ENCODE results near the gene HOXD8. TPM values are rescaled to one million over a fixed set of nuclear protein-coding genes. Genes with fewer than 3 reads are reported as not detected.

The HOXD8 gene
- total and polyA plus RNA-seq, 2 of the 8 experiments (the other 6 are each of a cell fraction or from before 2014, with no cell fraction given), result not detected

GRCh38 chr2:176099159-176099727 lies 30.3 kb upstream of the HOXD8 start:
- WGBS, 2 experiments (ENCODE audit: extremely low coverage in 1 of 2, insufficient coverage in 1 of 2, insufficient read length in 1 of 2, insufficient replicate concordance in 2 of 2, low coverage in 1 of 2, low lambda C conversion rate in 2 of 2, missing lambda C conversion rate in 1 of 2), result 6% methylated on average over 30 of the region's 30 CpGs; no CpG with 5 or more reads in 1 of the 2 experiments
- Histone ChIP-seq H3K4me1 (replicated peaks in 1 of 4; ENCODE audit: control insufficient read depth in 3 of 4, insufficient read depth in 4 of 4, low read length in 3 of 4) (peaks cover 0 to 25% (median 12%) of the 10 kb centered on the region in 4 experiments; a peak in 6 of 7 replicates), H4K91ac (replicated peaks; ENCODE audit: insufficient read length, low read length) (no peak overlapping the region), H3K14ac (ENCODE audit: insufficient read length) (no peak overlapping the region), H4K8ac (ENCODE audit: extremely low read depth, insufficient read depth, low read length) (peak overlapping the region; percentile 62; the same call in 1 of the 2 replicates), H3K4ac (replicated peaks; ENCODE audit: insufficient read length, low read depth, low read length) (no peak overlapping the region), H3K27ac (ENCODE audit: low read depth, low read length) (no peak overlapping the region), H2BK5ac (ENCODE audit: low read depth, low read length) (no peak overlapping the region), H3K27me3 (replicated peaks in 1 of 4; ENCODE audit: control insufficient read depth in 3 of 4, extremely low read depth in 1 of 4, insufficient read depth in 3 of 4, low read length in 3 of 4) (peaks cover 79 to 99% (median 94%) of the 10 kb centered on the region in 4 experiments), H3K36me3 (ENCODE audit: control insufficient read depth in 2 of 4, insufficient read depth in 4 of 4, low read length in 3 of 4) (no peaks in the 10 kb centered on the region; a peak in 1 of 8 replicates), H3K9ac (replicated peaks in 1 of 4; ENCODE audit: extremely low read depth in 1 of 4, low read depth in 3 of 4, low read length in 3 of 4) (no peak overlapping the region), H3K79me2 (ENCODE audit: control insufficient read depth in 1 of 2, insufficient read depth in 2 of 2, low read length in 2 of 2) (no peaks in the 10 kb centered on the region), H2BK120ac (replicated peaks; ENCODE audit: low read depth, low read length) (no peak overlapping the region), H2AFZ (ENCODE audit: low read length) (no peak overlapping the region), H2AK5ac (ENCODE audit: low read depth, low read length) (peak overlapping the region; percentile 88; the same call in 1 of the 2 replicates), H3K56ac (replicated peaks; ENCODE audit: insufficient read length, low read depth, low read length) (no peak overlapping the region), H3K4me2 (ENCODE audit: insufficient read depth in 1 of 2, low read depth in 2 of 2, low read length in 2 of 2) (peak overlapping the region; percentile 14 to 53), H4K5ac (ENCODE audit: insufficient read length, low read depth, low read length) (no peak overlapping the region), H3K79me1 (ENCODE audit: low read depth, low read length) (no peaks in the 10 kb centered on the region), H2BK12ac (ENCODE audit: low read depth, low read length) (peak overlapping the region; percentile 75; the same call in 1 of the 2 replicates), H3K4me3 (ENCODE audit: extremely low read depth in 1 of 4, insufficient read depth in 2 of 4, low read depth in 3 of 4, low read length in 4 of 4) (peak overlapping the region in 1 of 4 experiments; percentile 54; a peak in 1 of 8 replicates), H2BK15ac (ENCODE audit: low read length) (peak overlapping the region; percentile 81; the same call in 1 of the 2 replicates), H4K20me1 (replicated peaks in 1 of 2; ENCODE audit: control insufficient read depth in 1 of 2, insufficient read depth in 2 of 2, low read length in 2 of 2) (peaks cover 7 to 35% of the 10 kb centered on the region in 2 experiments), H2BK20ac (ENCODE audit: low read length) (0 out of 2 replicates have a peak overlapping the region, but pooled peaks have one; percentile 21), H3K23ac (ENCODE audit: insufficient read length) (no peak overlapping the region), H3K18ac (ENCODE audit: extremely low read depth, low read length) (no peak overlapping the region), H3K9me3 (ENCODE audit: insufficient read depth in 2 of 2, low read depth in 1 of 2, low read length in 1 of 2) (no peaks in the 10 kb centered on the region), H3K23me2 (ENCODE audit: low read depth, low read length) (peaks cover 6% of the 10 kb centered on the region)
- DNase-seq (ENCODE audit: low read depth in 1 of 2, low spot score in 2 of 2) (peak in 1 of 2 experiments; percentile 48), FAIRE-seq (no peak)
- CTCF ChIA-PET (ENCODE audit: partially characterized antibody), result interaction anchor here (0.7 to 6.5 kb wide), 7 partner anchors 8 to 731 kb away, joined by 3 to 130 read pairs (median 5); partner anchors contain the start of gene EVX2
- POLR2A ChIA-PET (ENCODE audit: partially characterized antibody), result interaction anchor here (0.7 to 3.4 kb wide), 2 partner anchors 19 to 79 kb away, joined by 3 to 8 read pairs; no protein-coding TSS in a partner anchor
- TF ChIP-seq RNF2 (IDR thresholded peaks at IDR 0.05; ENCODE audit: borderline replicate concordance, low read depth, low read length, missing control alignments, poor library complexity, severe bottlenecking), result peak; percentile 61
- no peak for TF ChIP-seq RBBP5 (IDR thresholded peaks at IDR 0.05; ENCODE audit: borderline replicate concordance, low read depth, low read length)
- peak; percentile 71; the same call in 1 of the 2 replicates for TF ChIP-seq CBX8 (IDR thresholded peaks at IDR 0.05; ENCODE audit: borderline replicate concordance, low read depth, low read length)
- no peak for TF ChIP-seq CEBPB (IDR thresholded peaks at IDR 0.05; ENCODE audit: low read depth, low read length)
- no peak for TF ChIP-seq YY1 (IDR thresholded peaks at IDR 0.05; ENCODE audit: low read depth, low read length)
- no peak for TF ChIP-seq USF2 (IDR thresholded peaks at IDR 0.05; ENCODE audit: low read length)
